MCF 10A (cell line): ENCODE data around the gene LRRC75B. TPM values are rescaled to one million over a fixed set of nuclear protein-coding genes. Genes with fewer than 3 reads are reported as not detected.

Source experiments
- BruUV-seq: library from RNA; stranded (reverse); fragments of 400-500 nt; replicated peaks from 2 replicates; lab custom pipeline; 2021; lab: Mats Ljungman, UMichigan
- CTCF ChIA-PET: fragments of 300-600 bp; sonication (Branson Sonifier 250); formaldehyde crosslinking; extraction: SDS; loops from one replicate; lab custom pipeline; 2021; ENCODE audit warnings: antibody characterized with exemption, inconsistent platforms; lab: Yijun Ruan, JAX
- POLR2A ChIA-PET: fragments of 300-600, 350-650 bp; sonication (Branson Sonifier 250); formaldehyde crosslinking; extraction: SDS; loops from one replicate; lab custom pipeline; 2020; ENCODE audit warnings: antibody characterized with exemption, inconsistent platforms; lab: Yijun Ruan, JAX
- DNase-seq: peaks from one replicate; pipeline ENCODE4 v3.0.0-alpha.2; 2018; ENCODE audit not compliant: unreplicated experiment
- H3K27ac Mint-ChIP-seq: one replicate; pipeline ENCODE4 v1.8.0; 2022; ENCODE audit warnings: mild to moderate bottlenecking, low read depth, mixed read lengths; ENCODE audit not compliant: unreplicated experiment
- H3K27me3 Mint-ChIP-seq: one replicate; pipeline ENCODE4 v1.8.0; 2022; ENCODE audit warnings: mixed read lengths; ENCODE audit not compliant: insufficient read depth, unreplicated experiment
- H3K36me3 Mint-ChIP-seq: one replicate; pipeline ENCODE4 v1.8.0; 2022; ENCODE audit warnings: mild to moderate bottlenecking, moderate library complexity, mixed read lengths; ENCODE audit not compliant: insufficient read depth, unreplicated experiment
- H3K4me1 Mint-ChIP-seq: one replicate; pipeline ENCODE4 v1.8.0; 2022; ENCODE audit warnings: mixed read lengths; ENCODE audit not compliant: insufficient read depth, unreplicated experiment
- H3K4me3 Mint-ChIP-seq: one replicate; pipeline ENCODE4 v1.8.0; 2022; ENCODE audit warnings: mild to moderate bottlenecking, moderate library complexity, mixed read lengths; ENCODE audit not compliant: unreplicated experiment
- H3K9me3 Mint-ChIP-seq: one replicate; pipeline ENCODE4 v1.8.0; 2022; ENCODE audit warnings: mixed read lengths; ENCODE audit not compliant: unreplicated experiment
- CTCF ChIP-seq: fragments of 200-600 bp; IDR thresholded peaks from one replicate; pipeline ENCODE4 v1.8.0; 2022; ENCODE audit warnings: antibody characterized with exemption, mild to moderate bottlenecking; ENCODE audit not compliant: unreplicated experiment
- intact Hi-C: fragments of 100-400 bp; cut with micrococcal nuclease; formaldehyde crosslinking; loops from 2 replicates; pipeline ENCODE4 v1.14.1; 2022
- total RNA-seq: library from RNA; stranded (reverse); gene quantifications from 2 replicates; pipeline ENCODE4 v1.2.3, GENCODE V29; 2022

Gene LRRC75B
- total RNA-seq, 1 experiment from 2014 or later, result 2.6 TPM

DNA sequence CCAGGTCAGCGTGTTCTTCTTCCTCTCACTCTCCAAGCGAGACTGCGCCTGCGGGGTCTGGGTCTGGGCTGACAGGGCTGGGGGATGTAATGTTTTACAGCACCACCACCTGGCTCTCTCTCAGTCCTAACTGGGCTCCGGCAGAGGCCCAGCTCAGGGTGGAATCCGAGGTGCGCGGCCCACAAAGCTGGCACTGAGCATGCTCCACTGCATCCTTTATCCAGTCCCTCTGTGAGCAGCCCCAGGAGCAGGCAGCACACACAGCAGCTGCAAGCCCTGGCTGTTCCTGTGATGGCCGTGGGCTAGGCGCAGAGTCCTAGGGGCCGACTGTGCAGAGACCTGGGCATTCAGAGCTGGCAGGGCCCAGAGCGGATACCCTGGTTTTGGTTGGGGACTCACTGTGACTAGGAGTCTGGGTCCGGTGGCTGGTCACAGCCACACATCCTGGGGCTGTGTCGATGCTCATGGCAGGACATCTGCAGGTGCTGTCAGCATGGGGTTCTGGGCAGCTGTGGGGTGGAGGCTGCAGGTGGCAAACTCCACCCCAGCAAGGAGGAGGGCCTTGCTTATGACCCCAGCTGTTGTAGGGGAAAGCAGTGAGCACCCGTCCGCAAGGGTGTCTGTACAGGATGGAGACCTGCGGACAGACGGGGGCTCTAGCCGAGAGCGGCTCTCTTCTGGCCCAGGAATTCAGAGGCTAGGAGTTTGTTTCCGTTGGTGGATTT lies 4.0 kb downstream of the LRRC75B start:
- no peaks in the 10 kb centered on the region for H3K36me3 Mint-ChIP-seq
- H3K4me1 Mint-ChIP-seq, result no peaks in the 10 kb centered on the region
- BruUV-seq, result no TSS peak
- TF ChIP-seq CTCF, result no peak
- DNase-seq, result no peak
- intact Hi-C loops, result no loop called here
- no peak overlapping the region for H3K27ac Mint-ChIP-seq
- H3K27me3 Mint-ChIP-seq, result no peaks in the 10 kb centered on the region
- H3K4me3 Mint-ChIP-seq, result no peak overlapping the region
- ChIA-PET CTCF (interaction anchor here (0.6 to 0.8 kb wide), 2 partner anchors 9 to 613 kb away, joined by 3 read pairs; no protein-coding TSS in a partner anchor), POLR2A (interaction anchor here (0.5 kb wide), 1 partner anchor 416 kb away, joined by 3 read pairs; no protein-coding TSS in a partner anchor)
- no peaks in the 10 kb centered on the region for H3K9me3 Mint-ChIP-seq

DNA sequence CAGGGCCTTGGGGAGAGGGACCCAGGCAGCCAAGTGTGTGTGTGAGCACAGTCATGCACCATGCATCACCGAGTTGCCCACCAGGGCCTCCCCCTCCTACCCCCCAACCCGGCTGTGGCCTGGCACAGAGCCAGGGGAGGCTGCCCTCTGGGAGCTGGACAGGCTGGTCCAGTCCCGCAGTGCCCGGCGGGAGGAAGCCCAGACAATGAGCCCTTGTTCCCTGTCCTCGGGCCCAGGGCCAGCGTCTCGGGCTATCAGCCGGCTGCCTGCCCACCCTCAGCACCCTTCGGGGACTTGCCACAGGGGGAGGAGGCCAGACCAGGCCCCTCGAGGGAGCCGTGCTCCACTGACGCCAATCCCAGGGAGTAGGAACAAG lies 4.5 kb downstream of the LRRC75B start:
- no TSS peak for BruUV-seq
- ChIA-PET POLR2A (no interaction called here), CTCF (interaction anchor here (0.8 kb wide), 1 partner anchor 9 kb away, joined by 3 read pairs; no protein-coding TSS in a partner anchor)
- DNase-seq, result no peak
- Mint-ChIP-seq H3K27me3 (no peaks in the 10 kb centered on the region), H3K36me3 (no peaks in the 10 kb centered on the region), H3K9me3 (no peaks in the 10 kb centered on the region), H3K4me1 (no peaks in the 10 kb centered on the region), H3K27ac (no peak overlapping the region), H3K4me3 (no peak overlapping the region)
- intact Hi-C loops, result no loop called here
- no peak for TF ChIP-seq CTCF

- CTCF ChIA-PET, result interaction anchor here (0.8 kb wide), 1 partner anchor 10 kb away, joined by 3 read pairs; no protein-coding TSS in a partner anchor
- POLR2A ChIA-PET, result no interaction called here
- no TSS peak for BruUV-seq
Observed at GRCh38 chr22:24587948-24588347, 4.9 kb downstream of the LRRC75B start.

More at GRCh38 chr22:24587948-24588347, 4.9 kb downstream of the LRRC75B start:
- no peak overlapping the region for H3K27ac Mint-ChIP-seq
- H3K4me3 Mint-ChIP-seq, result no peak overlapping the region
- TF ChIP-seq CTCF, result no peak
- no peaks in the 10 kb centered on the region for H3K4me1 Mint-ChIP-seq
- intact Hi-C loops, result no loop called here
- no peak for DNase-seq
- no peaks in the 10 kb centered on the region for H3K36me3 Mint-ChIP-seq
- H3K27me3 Mint-ChIP-seq, result no peaks in the 10 kb centered on the region
- H3K9me3 Mint-ChIP-seq, result no peaks in the 10 kb centered on the region
